Stimulated activated CD4-positive, alpha-beta T cell treated with anti-CD3 and anti-CD28 coated beads, Interleukin-2, amount 100 ng/mL, for 24 hours (primary cell): ENCODE results near the gene CHD8.

Source experiments
- DNase-seq, 2 donors: peaks; one replicate each; pipeline ENCODE4 v3.0.0-alpha.2; 2020

Gene CHD8

GRCh38 chr14:21369949-21370679, 85.8 kb downstream of the CHD8 start:
- no peak for DNase-seq

DNA sequence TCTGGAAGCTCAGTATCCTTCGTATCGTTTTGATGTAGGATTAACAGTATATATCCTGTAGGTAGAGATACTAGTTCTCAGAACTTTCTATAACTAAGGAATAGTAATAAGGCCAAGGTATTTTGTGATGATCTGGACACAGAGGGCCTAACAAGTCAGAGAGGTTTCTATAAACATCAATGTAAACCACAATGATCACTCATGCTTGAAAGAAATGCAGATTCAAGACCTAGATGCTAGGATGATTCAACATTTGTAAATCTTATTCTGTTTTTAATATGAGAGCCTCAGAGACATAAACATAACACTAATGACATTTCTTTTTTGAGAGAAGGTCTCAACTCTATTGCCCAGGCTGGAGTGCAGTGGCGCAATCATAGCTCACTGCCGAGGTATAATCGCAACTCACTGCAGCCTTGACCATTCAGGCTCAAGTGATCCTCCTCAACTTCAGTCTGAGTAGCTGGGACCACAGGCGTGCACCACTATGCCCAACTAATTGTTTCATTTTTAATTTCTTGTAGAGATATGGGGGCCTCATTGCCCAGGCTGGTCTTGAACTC, 88.3 kb downstream of the CHD8 start:
- DNase-seq = no peak

DNA sequence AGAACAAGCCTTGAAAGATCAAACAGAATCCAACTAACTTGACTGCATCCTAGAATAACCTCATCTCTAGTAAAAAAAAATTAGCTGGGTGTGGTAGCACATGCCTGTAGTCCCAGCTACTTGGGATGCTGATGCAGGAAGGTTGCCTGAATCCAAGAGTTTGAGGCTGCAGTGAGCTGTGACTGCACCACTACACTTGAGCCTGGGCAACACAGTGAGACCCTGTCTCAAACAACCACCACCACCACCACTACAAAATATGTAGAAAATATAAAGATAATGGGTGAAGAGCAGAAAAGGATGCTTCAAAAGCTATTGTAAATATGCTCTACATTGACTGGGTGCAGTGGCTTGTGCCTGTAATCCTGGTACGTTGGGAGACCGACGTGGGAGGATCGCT, 99.4 kb downstream of the CHD8 start:
- DNase-seq = no peak

DNA sequence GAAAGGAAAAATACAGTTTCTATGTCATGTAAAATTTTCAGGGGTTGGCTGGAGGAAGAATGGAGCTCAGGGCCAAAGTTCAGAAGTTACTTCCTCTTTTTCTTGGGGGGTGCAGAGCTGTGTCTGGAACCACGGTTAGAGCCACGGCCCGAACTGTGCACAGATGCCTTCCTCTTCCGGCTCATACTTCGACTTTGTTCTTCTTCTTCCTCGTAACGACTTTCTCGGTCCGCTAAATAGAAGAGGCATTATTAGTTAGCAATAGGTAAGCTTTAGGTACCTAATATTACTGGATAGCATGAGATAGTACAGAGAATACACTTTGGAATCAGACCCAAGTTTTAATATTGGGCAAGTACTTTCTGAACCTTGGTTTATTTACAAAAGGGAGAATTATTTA, 103.3 kb downstream of the CHD8 start:
- no peak for DNase-seq

- no peak for DNase-seq
Measured at GRCh38 chr14:21350539-21350938, 105.4 kb downstream of the CHD8 start.

DNA sequence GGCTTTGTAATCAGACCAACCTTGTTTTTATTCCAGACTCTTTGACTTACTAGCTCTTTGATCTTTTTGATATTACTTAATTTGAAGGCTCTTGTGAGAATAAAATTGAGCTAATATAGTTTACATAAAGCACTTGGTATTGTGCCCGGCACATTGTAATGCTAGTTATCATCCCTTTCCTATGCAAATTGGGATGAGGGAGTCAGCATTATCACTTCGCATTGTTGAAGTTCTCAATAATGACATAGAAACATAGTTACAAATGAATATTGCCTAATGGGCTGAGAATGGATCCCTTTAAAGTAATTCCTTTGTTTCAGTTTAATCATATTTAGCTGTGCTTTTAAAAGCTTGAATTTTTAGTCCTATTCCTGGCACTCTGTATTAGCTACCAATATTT, 108.7 kb downstream of the CHD8 start:
- no peak for DNase-seq

DNA sequence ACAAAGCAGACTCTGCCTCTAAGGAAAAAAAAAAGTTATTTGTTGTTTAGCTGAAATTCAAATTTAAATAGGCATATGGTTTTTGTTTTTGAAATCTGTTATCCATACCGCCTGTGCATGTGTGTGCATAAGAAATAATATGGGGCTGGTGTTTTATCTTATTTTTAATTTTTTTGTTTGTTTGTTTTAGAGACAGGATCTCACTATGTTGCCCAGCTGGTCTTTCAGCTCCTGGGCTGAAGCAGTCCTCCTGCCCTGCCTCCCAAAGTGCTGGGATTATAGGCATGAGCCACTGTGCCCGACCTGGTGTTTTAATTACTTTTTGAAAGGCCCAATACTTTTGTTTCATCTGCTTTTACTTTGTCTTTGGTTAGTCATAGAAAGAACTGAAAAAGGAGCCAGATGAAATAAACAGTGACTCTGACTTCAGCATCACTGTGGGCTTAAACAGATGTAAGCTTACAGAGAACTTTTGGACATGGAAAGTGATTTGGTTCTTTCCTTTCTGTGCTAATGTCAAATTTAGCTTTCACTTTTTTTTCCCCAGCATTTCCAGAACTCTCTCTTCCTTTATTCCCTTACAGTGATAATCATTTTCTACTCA, 109.3 kb downstream of the CHD8 start:
- no peak for DNase-seq

DNA sequence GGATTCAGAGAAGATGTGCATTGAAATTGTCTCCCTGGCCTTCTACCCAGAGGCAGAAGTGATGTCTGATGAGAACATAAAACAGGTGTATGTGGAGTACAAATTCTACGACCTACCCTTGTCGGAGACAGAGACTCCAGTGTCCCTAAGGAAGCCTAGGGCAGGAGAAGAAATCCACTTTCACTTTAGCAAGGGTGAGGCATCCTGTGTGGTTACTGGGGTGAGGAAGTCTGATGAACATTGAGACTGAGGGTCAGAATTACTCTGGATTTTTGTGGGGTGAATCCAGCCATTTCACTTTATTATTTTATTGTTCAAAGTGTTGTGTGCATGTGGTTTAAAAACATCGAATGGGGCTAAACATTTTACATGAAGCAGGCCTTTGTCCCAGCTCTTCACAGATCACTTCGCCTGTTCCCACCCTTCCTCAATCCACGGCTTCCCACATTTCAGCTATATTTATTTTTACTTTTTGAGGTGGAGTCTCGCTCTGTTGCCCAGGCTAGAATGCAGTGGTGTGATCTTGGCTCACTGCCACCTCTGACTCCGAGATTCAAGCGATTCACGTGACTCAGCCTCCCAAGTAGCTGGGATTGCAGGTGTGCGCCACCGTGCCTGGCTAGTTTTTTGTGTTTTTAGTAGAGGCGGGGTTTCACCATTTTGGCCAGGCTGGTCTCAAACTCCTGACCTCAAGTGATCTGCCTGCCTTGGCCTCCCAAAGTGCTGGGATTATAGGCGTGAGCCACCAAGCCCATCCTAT, 112.7 kb downstream of the CHD8 start:
- no peak for DNase-seq
